D721Med (cell line): ENCODE measurements around the gene NXPH1.

Experiments
- DNase-seq: peaks from one replicate; pipeline ENCODE4 v3.0.0; 2011; ENCODE audit warnings: low spot score; ENCODE audit not compliant: insufficient read length
- FAIRE-seq: peaks from 2 replicates; lab custom pipeline; 2011; peaks lifted over from hg19 to GRCh38; lab: Jason Lieb, UNC
- TF ChIP-seq, protein P1 (sequence below): IDR thresholded peaks from 2 replicates; pipeline ENCODE4 v1.5.1; 2012; ENCODE audit warnings: mild to moderate bottlenecking, control low read depth; ENCODE audit not compliant: insufficient read depth; ENCODE audit errors: missing control alignments

Gene NXPH1

GRCh38 chr7:8390262-8390626, 43.2 kb upstream of the NXPH1 start:
- DNase-seq (no peak), FAIRE-seq (no peak)
- TF ChIP-seq, protein P1, sequence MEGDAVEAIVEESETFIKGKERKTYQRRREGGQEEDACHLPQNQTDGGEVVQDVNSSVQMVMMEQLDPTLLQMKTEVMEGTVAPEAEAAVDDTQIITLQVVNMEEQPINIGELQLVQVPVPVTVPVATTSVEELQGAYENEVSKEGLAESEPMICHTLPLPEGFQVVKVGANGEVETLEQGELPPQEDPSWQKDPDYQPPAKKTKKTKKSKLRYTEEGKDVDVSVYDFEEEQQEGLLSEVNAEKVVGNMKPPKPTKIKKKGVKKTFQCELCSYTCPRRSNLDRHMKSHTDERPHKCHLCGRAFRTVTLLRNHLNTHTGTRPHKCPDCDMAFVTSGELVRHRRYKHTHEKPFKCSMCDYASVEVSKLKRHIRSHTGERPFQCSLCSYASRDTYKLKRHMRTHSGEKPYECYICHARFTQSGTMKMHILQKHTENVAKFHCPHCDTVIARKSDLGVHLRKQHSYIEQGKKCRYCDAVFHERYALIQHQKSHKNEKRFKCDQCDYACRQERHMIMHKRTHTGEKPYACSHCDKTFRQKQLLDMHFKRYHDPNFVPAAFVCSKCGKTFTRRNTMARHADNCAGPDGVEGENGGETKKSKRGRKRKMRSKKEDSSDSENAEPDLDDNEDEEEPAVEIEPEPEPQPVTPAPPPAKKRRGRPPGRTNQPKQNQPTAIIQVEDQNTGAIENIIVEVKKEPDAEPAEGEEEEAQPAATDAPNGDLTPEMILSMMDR = no peak

- TF ChIP-seq, protein P1 = no peak
- DNase-seq (no peak), FAIRE-seq (no peak)
Measured at GRCh38 chr7:8391353-8392062, 41.9 kb upstream of the NXPH1 start.

DNA sequence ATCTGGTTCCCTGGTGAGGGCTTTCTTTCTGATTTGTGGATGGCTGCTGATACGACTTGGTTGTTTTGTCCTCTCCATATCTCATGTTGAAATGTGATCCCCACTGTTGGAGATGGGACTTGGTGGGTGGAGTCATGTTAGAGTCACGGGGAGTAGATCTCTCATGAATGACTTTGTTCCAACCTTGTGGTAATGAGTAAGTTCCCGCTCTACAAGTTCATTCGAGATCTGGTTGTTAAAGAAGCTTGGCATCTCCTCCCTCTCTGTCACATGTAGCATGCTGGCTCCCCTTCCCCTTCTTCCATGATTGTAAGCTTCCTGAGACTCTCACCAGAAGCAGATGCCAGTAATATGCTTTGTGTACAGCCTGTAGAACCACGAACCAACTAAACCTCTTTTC, 37.1 kb upstream of the NXPH1 start:
- TF ChIP-seq, protein P1 = no peak
- DNase-seq (no peak), FAIRE-seq (no peak)

GRCh38 chr7:8408871-8409270, 24.5 kb upstream of the NXPH1 start:
- FAIRE-seq (no peak), DNase-seq (no peak)
- TF ChIP-seq, protein P1 = no peak

DNA sequence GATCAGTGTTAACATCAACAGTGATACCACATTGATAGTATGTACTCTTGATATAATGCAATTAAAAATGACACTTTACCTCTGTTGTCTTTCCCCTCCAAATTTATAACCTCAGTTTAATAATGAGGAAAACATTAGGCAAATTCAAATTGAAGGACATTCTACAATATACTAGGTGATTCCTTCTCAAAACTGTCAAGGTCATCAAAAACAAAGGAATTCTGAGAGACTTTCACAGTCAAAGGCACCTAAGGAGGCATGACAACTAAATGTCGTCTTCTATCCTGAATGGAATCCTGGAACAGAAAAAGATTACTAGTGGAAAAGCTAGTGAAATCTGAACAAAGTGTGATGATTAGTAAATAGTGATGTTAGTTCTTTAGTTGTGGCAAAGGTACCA, 22.3 kb upstream of the NXPH1 start:
- DNase-seq = no peak
- FAIRE-seq = no peak
- TF ChIP-seq, protein P1 = no peak

DNA sequence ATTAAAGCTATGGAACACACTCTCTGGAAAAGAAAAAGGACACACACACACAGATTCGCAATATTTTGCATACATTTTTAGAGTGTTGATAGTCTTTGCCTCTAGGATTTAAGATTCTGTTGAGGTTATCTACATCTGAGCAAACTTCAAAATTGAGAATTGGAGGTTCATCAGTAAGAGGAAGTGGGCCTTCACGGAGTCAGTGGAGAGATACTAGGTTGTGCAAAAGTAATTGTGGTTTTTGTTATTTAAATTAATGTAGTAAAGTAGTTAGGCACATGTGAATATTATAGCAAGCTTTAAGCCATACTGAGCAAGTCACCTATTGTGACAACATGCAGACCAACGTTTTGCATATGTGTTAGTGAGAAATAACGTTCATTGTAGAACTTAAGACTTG, 19.8 kb upstream of the NXPH1 start:
- no peak for FAIRE-seq
- TF ChIP-seq, protein P1 = no peak
- DNase-seq = no peak

DNA sequence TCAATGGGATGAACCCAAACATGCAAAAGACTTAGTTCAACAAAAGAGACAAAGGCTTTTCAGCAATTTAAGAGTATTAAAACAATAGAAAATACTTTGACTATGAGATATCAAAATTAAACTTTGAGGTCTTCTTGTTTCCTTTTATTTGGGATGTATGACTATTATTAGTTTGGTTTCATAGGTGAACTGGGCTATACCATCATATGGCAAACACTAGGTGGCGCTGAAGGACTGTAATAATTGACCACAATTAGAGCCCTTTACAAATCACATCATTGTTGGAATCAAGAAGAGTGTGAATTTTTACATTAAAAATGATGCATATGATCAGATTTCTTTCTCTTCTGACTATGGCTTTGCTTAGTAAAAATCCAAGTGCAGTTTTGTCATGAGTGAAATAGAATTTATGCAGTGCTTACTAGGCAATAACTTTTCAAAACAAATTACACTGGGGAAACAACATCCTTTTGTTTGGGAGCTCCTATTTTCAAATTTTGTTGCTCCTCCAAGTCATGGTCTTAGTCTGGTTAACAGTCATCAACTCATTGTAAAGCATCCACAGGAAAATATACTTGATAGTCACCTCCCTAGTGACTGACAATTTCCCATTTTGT, 14.7 kb upstream of the NXPH1 start:
- FAIRE-seq (peak; percentile 97), DNase-seq (no peak)
- TF ChIP-seq, protein P1 = peak; percentile 88
